GM12873 (cell line): ENCODE results near the gene ABHD17A.

Experiments
- CTCF ChIP-seq: IDR thresholded peaks from 2 replicates; pipeline ENCODE4 v1.5.1; 2012; ENCODE audit warnings: low read depth, mild to moderate bottlenecking, moderate library complexity, low read length, control low read depth; ENCODE audit not compliant: insufficient read depth; ENCODE audit errors: missing control alignments

The ABHD17A gene

GRCh38 chr19:1837625-1838105, 47.6 kb downstream of the ABHD17A start:
- peak; percentile 89 for TF ChIP-seq CTCF

- no peak for TF ChIP-seq CTCF
Measured at GRCh38 chr19:1837222-1837565, 48.1 kb downstream of the ABHD17A start.

- no peak for TF ChIP-seq CTCF
Measured at GRCh38 chr19:1836458-1837221, 48.7 kb downstream of the ABHD17A start.

- no peak for TF ChIP-seq CTCF
Measured at GRCh38 chr19:1833540-1833939, 51.8 kb downstream of the ABHD17A start.

GRCh38 chr19:1832046-1832663, 53.1 kb downstream of the ABHD17A start:
- no peak for TF ChIP-seq CTCF

GRCh38 chr19:1830978-1831377, 54.3 kb downstream of the ABHD17A start:
- TF ChIP-seq CTCF, result no peak

- no peak for TF ChIP-seq CTCF
Measured at GRCh38 chr19:1830568-1830967, 54.7 kb downstream of the ABHD17A start.
